ENCODE data around the gene ALDH9A1. TPM values are rescaled to one million over a fixed set of nuclear protein-coding genes. Genes with fewer than 3 reads are reported as not detected.

ALDH9A1 gene
- total and polyA plus RNA-seq, 2 of the 4 experiments (the other 2 are of a cell fraction) = 43.5 to 43.7 TPM

DNA sequence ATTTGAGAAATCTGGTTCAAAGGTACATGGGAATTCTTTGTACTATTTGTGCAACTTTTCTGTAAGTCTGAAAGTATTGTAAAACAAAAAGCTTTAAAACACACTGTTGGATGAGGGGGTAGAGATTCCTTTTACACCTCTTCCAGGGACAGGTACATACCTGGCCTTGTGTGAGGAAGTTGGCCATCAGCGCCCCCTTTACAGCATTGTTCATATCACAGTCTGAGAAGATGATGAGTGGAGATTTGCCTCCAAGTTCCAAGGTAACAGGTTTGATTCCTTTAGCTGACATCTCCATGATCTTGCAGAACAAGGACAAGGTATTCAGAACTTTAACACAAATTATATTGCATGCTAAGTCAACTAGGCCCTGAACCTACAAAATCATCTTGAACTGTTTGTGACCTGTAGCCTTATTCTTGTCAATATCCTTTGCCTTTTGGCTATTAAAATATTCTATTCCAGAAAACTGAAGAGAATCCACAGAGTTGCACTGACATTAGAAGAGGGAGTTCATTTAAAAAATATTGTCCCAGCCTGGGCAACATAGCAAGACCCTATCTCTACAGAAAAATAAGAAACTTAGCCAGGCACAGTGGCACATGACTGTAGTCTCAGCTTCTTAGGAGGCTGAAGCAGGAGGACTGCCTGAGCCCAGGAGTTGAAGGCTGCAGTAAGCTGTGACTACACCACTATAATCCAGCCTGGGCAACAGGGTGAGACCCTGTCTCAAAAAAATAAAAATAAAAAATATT lies 18.9 kb downstream of the ALDH9A1 start:
- Histone ChIP-seq H3K36me3 (ENCODE audit: control insufficient read depth, insufficient read depth, low read length) (peaks cover 32% of the 10 kb centered on the region), H3K27ac (ENCODE audit: insufficient read depth, low read length) (no peak overlapping the region), H4K8ac (ENCODE audit: low read depth in 2 of 2, low read length in 2 of 2) (no peak overlapping the region), H3K9me1 (ENCODE audit: insufficient read depth, low read length) (no peaks in the 10 kb centered on the region; the same call in 1 of the 2 replicates), H3K23ac (ENCODE audit: low read depth, low read length) (no peak overlapping the region), H3K79me1 (ENCODE audit: low read depth in 1 of 2, low read length in 2 of 2) (peaks cover 14 to 20% of the 10 kb centered on the region in 2 experiments; a peak in 3 of 4 replicates), H3K18ac (ENCODE audit: low read depth, low read length) (no peak overlapping the region), H3K56ac (ENCODE audit: extremely low read depth, insufficient read depth, low read length) (no peak overlapping the region), H2BK20ac (ENCODE audit: low read depth, low read length) (no peak overlapping the region), H3K9me3 (ENCODE audit: control insufficient read depth, insufficient read depth, low read length) (no peaks in the 10 kb centered on the region), H2AK5ac (ENCODE audit: low read depth, low read length) (no peak overlapping the region), H4K91ac (ENCODE audit: insufficient read depth, low read depth, low read length) (no peak overlapping the region), H4K5ac (ENCODE audit: low read depth, low read length) (no peak overlapping the region), H3K9ac (ENCODE audit: low read depth, low read length) (no peak overlapping the region), H2BK120ac (ENCODE audit: low read depth, low read length) (no peak overlapping the region), H3K4ac (ENCODE audit: low read depth, low read length) (no peak overlapping the region), H3K14ac (replicated peaks; ENCODE audit: low read depth, low read length) (no peak overlapping the region), H3K4me3 (ENCODE audit: insufficient read depth, low read depth, low read length) (no peak overlapping the region), H2BK15ac (ENCODE audit: low read depth, low read length) (no peak overlapping the region), H2AFZ (replicated peaks; ENCODE audit: low read length, poor library complexity) (no peak overlapping the region), H4K20me1 (ENCODE audit: insufficient read depth, low read length) (no peaks in the 10 kb centered on the region), H3K4me1 (ENCODE audit: control insufficient read depth, insufficient read depth, low read length) (no peaks in the 10 kb centered on the region), H3K27me3 (ENCODE audit: control insufficient read depth, insufficient read depth, low read length) (no peaks in the 10 kb centered on the region), H2AK9ac (replicated peaks; ENCODE audit: low read depth, low read length, poor library complexity) (no peak overlapping the region), H3K4me2 (ENCODE audit: low read depth, low read length) (no peak overlapping the region), H2BK5ac (ENCODE audit: low read depth, low read length, poor library complexity, severe bottlenecking) (no peak overlapping the region)
- TF ChIP-seq RFX5 (IDR thresholded peaks at IDR 0.05; ENCODE audit: low read depth, low read length) (no peak), POLR2A (IDR thresholded peaks at IDR 0.05; ENCODE audit: low read depth, low read length) (no peak), MAFK (IDR thresholded peaks at IDR 0.05; ENCODE audit: low read depth, low read length) (no peak), RAD21 (IDR thresholded peaks at IDR 0.05; ENCODE audit: low read length) (no peak), SMC3 (IDR thresholded peaks at IDR 0.05; ENCODE audit: low read depth, low read length) (no peak), USF2 (IDR thresholded peaks at IDR 0.05; ENCODE audit: low read depth, low read length) (no peak), MXI1 (IDR thresholded peaks at IDR 0.05; ENCODE audit: borderline replicate concordance, low read depth, low read length) (no peak)
- TF ChIP-seq, protein P1, sequence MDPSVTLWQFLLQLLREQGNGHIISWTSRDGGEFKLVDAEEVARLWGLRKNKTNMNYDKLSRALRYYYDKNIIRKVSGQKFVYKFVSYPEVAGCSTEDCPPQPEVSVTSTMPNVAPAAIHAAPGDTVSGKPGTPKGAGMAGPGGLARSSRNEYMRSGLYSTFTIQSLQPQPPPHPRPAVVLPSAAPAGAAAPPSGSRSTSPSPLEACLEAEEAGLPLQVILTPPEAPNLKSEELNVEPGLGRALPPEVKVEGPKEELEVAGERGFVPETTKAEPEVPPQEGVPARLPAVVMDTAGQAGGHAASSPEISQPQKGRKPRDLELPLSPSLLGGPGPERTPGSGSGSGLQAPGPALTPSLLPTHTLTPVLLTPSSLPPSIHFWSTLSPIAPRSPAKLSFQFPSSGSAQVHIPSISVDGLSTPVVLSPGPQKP (IDR thresholded peaks at IDR 0.05; ENCODE audit: borderline replicate concordance, low read depth, low read length) = no peak
- no CpG with 5 or more reads among the region's 1 CpG for WGBS, 2 experiments (ENCODE audit: extremely low coverage in 2 of 2, insufficient read length in 1 of 2)
- ChIA-PET POLR2A (ENCODE audit: unreplicated experiment) (no interaction called here), CTCF (interaction anchor here (0.6 kb wide), 1 partner anchor 64 kb away, joined by 4 read pairs; no protein-coding TSS in a partner anchor)
- intact Hi-C loops (cut with micrococcal nuclease) = no loop called here
- no TSS peak for BruUV-seq (replicated peaks)
- ATAC-seq (ENCODE audit: low read depth) = no peak
- no peak for DNase-seq
- dilution Hi-C loops (cut with HindIII; ENCODE audit: low sequenced_read_pairs, unreplicated experiment) = no loop called here
- in situ Hi-C loops (cut with MboI; ENCODE audit: low sequenced_read_pairs) = no loop called here
